ENCODE data around the gene RNF175.

RNF175 gene

GRCh38 chr4:153784166-153784699 lies 24.4 kb upstream of the RNF175 start:
- DNase-seq: no peak

GRCh38 chr4:153782581-153782980 lies 22.8 kb upstream of the RNF175 start:
- no peak for DNase-seq

GRCh38 chr4:153781717-153782416 lies 22.0 kb upstream of the RNF175 start:
- no peak for DNase-seq

GRCh38 chr4:153781280-153781679 lies 21.5 kb upstream of the RNF175 start:
- no peak for DNase-seq

GRCh38 chr4:153780876-153781275 lies 21.1 kb upstream of the RNF175 start:
- DNase-seq: no peak

GRCh38 chr4:153780221-153780620 lies 20.4 kb upstream of the RNF175 start:
- DNase-seq: no peak

GRCh38 chr4:153778383-153778782 lies 18.6 kb upstream of the RNF175 start:
- DNase-seq: no peak

GRCh38 chr4:153777421-153777820 lies 17.6 kb upstream of the RNF175 start:
- no peak for DNase-seq

GRCh38 chr4:153776601-153777000 lies 16.8 kb upstream of the RNF175 start:
- DNase-seq: no peak

- no peak for DNase-seq
Observed at GRCh38 chr4:153773236-153773690, 13.4 kb upstream of the RNF175 start.

- no peak for DNase-seq
Observed at GRCh38 chr4:153771046-153771445, 11.2 kb upstream of the RNF175 start.

GRCh38 chr4:153766758-153767157 lies 6.9 kb upstream of the RNF175 start:
- DNase-seq: no peak

GRCh38 chr4:153765894-153766293 lies 6.1 kb upstream of the RNF175 start:
- no peak for DNase-seq

- DNase-seq: no peak
Observed at GRCh38 chr4:153764601-153765368, 5.0 kb upstream of the RNF175 start.

- DNase-seq: no peak
Observed at GRCh38 chr4:153763404-153763803, 3.6 kb upstream of the RNF175 start.

GRCh38 chr4:153758688-153759406 lies 977 bp downstream of the RNF175 start:
- DNase-seq: no peak

GRCh38 chr4:153758136-153758535 lies 1.7 kb downstream of the RNF175 start:
- no peak for DNase-seq

- no peak for DNase-seq
Observed at GRCh38 chr4:153757407-153757806, 2.4 kb downstream of the RNF175 start.

GRCh38 chr4:153755186-153755585 lies 4.6 kb downstream of the RNF175 start:
- no peak for DNase-seq

- DNase-seq: no peak
Observed at GRCh38 chr4:153750197-153750817, 9.5 kb downstream of the RNF175 start.

GRCh38 chr4:153748378-153748777 lies 11.4 kb downstream of the RNF175 start:
- no peak for DNase-seq

GRCh38 chr4:153747406-153747955 lies 12.3 kb downstream of the RNF175 start:
- no peak for DNase-seq

GRCh38 chr4:153745651-153746050 lies 14.2 kb downstream of the RNF175 start:
- DNase-seq: no peak
